HEK293 (cell line): ENCODE data around the gene NOX4.

Source experiments
- CTCF ChIA-PET: fragments of 350-600 bp; formaldehyde crosslinking; extraction: SDS; loops from one replicate; lab custom pipeline; 2021; ENCODE audit warnings: antibody characterized with exemption; lab: Yijun Ruan, JAX
- POLR2A ChIA-PET: fragments of 300-600 bp; formaldehyde crosslinking; extraction: SDS; loops from one replicate; lab custom pipeline; 2020; ENCODE audit warnings: antibody characterized with exemption, inconsistent platforms; lab: Yijun Ruan, JAX
- H3K27ac ChIP-seq: fragments of 200-500 bp; sonication (Bioruptor generic); 2 replicates; pipeline ENCODE4 v1.5.1; 2014; ENCODE audit warnings: low read depth, low read length, control low read depth, inconsistent platforms; ENCODE audit errors: extremely low read depth
- H3K36me3 ChIP-seq, 2 experiments: fragments of 200-500 bp in 1 of 2; sonication (Bioruptor generic) in 1 of 2; 1 replicate in 1 of 2; 2 replicates in 1 of 2; pipeline ENCODE4 v1.5.1; 2014 to 2017; ENCODE audit warnings: inconsistent platforms in 2 of 2, low read length in 2 of 2; ENCODE audit not compliant: control insufficient read depth in 2 of 2, insufficient read depth in 1 of 2
- H3K4me1 ChIP-seq: fragments of 200-500 bp; sonication (Bioruptor generic); 2 replicates; pipeline ENCODE4 v1.5.1; 2014; ENCODE audit warnings: mild to moderate bottlenecking, low read length, inconsistent platforms; ENCODE audit not compliant: control insufficient read depth, insufficient read depth
- H3K4me3 ChIP-seq: 2 replicates; pipeline ENCODE4 v1.5.1; 2011; ENCODE audit warnings: low read depth, mild to moderate bottlenecking, control low read depth, low read length, moderate library complexity
- H3K9me3 ChIP-seq: fragments of 200-500 bp; sonication (Bioruptor generic); 2 replicates; pipeline ENCODE4 v1.5.1; 2014; ENCODE audit warnings: low read depth, low read length, inconsistent platforms; ENCODE audit not compliant: control insufficient read depth, insufficient read depth
- AEBP2 ChIP-seq: fragments of 450-650 bp; formaldehyde crosslinking; IDR thresholded peaks from 2 replicates; pipeline ENCODE4 v1.5.1; 2016; ENCODE audit warnings: missing biosample characterization, missing genetic modification characterization, borderline replicate concordance
- BCL6B ChIP-seq: fragments of 450-650 bp; formaldehyde crosslinking; IDR thresholded peaks from 2 replicates; pipeline ENCODE4 v1.5.1; 2017; ENCODE audit warnings: missing biosample characterization, missing genetic modification characterization
- ELK4 ChIP-seq: IDR thresholded peaks from 2 replicates; pipeline ENCODE4 v1.6.1; 2011; ENCODE audit warnings: mild to moderate bottlenecking, low read depth, low read length, borderline replicate concordance
- GFI1B ChIP-seq: fragments of 450-650 bp; formaldehyde crosslinking; IDR thresholded peaks from 2 replicates; pipeline ENCODE4 v1.5.1; 2016; ENCODE audit warnings: missing biosample characterization, missing genetic modification characterization
- HOXA7 ChIP-seq: sonication (generic); formaldehyde crosslinking; IDR thresholded peaks from 2 replicates; pipeline ENCODE4 v1.8.1; 2022; ENCODE audit warnings: missing genetic modification reagents, borderline replicate concordance
- KLF1 ChIP-seq: fragments of 450-650 bp; formaldehyde crosslinking; IDR thresholded peaks from 2 replicates; pipeline ENCODE4 v1.5.1; 2016; ENCODE audit warnings: missing biosample characterization, missing genetic modification characterization
- MYNN ChIP-seq: fragments of 450-650 bp; formaldehyde crosslinking; IDR thresholded peaks from 2 replicates; pipeline ENCODE4 v1.5.1; 2016; ENCODE audit warnings: missing biosample characterization, missing genetic modification characterization, borderline replicate concordance
- MZF1 ChIP-seq: fragments of 450-650 bp; formaldehyde crosslinking; IDR thresholded peaks from 2 replicates; pipeline ENCODE4 v1.5.1; 2017; ENCODE audit warnings: missing biosample characterization, missing genetic modification characterization, borderline replicate concordance
- PRDM1 ChIP-seq: fragments of 450-650 bp; formaldehyde crosslinking; IDR thresholded peaks from 2 replicates; pipeline ENCODE4; 2016; ENCODE audit warnings: missing biosample characterization, missing genetic modification characterization
- PRDM10 ChIP-seq: fragments of 450-650 bp; formaldehyde crosslinking; IDR thresholded peaks from 2 replicates; pipeline ENCODE4 v1.5.1; 2016; ENCODE audit warnings: missing biosample characterization, missing genetic modification characterization
- RBAK ChIP-seq: fragments of 450-650 bp; formaldehyde crosslinking; IDR thresholded peaks from 2 replicates; pipeline ENCODE4 v1.5.1; 2016; ENCODE audit warnings: missing biosample characterization, missing genetic modification characterization
- REPIN1 ChIP-seq: fragments of 450-650 bp; formaldehyde crosslinking; IDR thresholded peaks from 2 replicates; pipeline ENCODE4 v1.5.1; 2017; ENCODE audit warnings: missing biosample characterization, missing genetic modification characterization, low read depth
- SP2 ChIP-seq: fragments of 450-650 bp; formaldehyde crosslinking; IDR thresholded peaks from 2 replicates; pipeline ENCODE4 v1.5.1; 2016; ENCODE audit warnings: missing biosample characterization, missing genetic modification characterization
- TRIM28 ChIP-seq: IDR thresholded peaks from 2 replicates; pipeline ENCODE4 v1.6.1; 2011; ENCODE audit warnings: low read length, control low read depth, borderline replicate concordance
- ZBTB7A ChIP-seq: fragments of 450-650 bp; formaldehyde crosslinking; IDR thresholded peaks from 2 replicates; pipeline ENCODE4 v1.5.1; 2016; ENCODE audit warnings: low read depth, missing biosample characterization, missing genetic modification characterization
- ZNF10 ChIP-seq: fragments of 450-650 bp; formaldehyde crosslinking; IDR thresholded peaks from 2 replicates; pipeline ENCODE4 v1.5.1; 2017; ENCODE audit warnings: missing biosample characterization, missing genetic modification characterization
- ZNF184 ChIP-seq: fragments of 450-650 bp; IDR thresholded peaks from 2 replicates; pipeline ENCODE4 v1.5.1; 2018; ENCODE audit warnings: missing biosample characterization, mild to moderate bottlenecking, missing genetic modification characterization
- ZNF202 ChIP-seq: fragments of 450-650 bp; formaldehyde crosslinking; IDR thresholded peaks from 2 replicates; pipeline ENCODE4 v1.5.1; 2016; ENCODE audit warnings: missing biosample characterization, missing genetic modification characterization, borderline replicate concordance
- ZNF223 ChIP-seq: fragments of 450-650 bp; formaldehyde crosslinking; IDR thresholded peaks from 2 replicates; pipeline ENCODE4 v1.5.1; 2016; ENCODE audit warnings: missing biosample characterization, missing genetic modification characterization
- ZNF266 ChIP-seq: fragments of 450-650 bp; formaldehyde crosslinking; IDR thresholded peaks from 2 replicates; pipeline ENCODE4 v1.5.1; 2016; ENCODE audit warnings: missing biosample characterization, missing genetic modification characterization, low read depth
- ZNF280C ChIP-seq: fragments of 450-650 bp; formaldehyde crosslinking; IDR thresholded peaks from 2 replicates; pipeline ENCODE4 v1.5.1; 2016; ENCODE audit warnings: missing biosample characterization, missing genetic modification characterization
- ZNF341 ChIP-seq: fragments of 450-650 bp; formaldehyde crosslinking; IDR thresholded peaks from 2 replicates; pipeline ENCODE4; 2016; ENCODE audit warnings: low read depth, missing biosample characterization, missing genetic modification characterization
- ZNF488 ChIP-seq: fragments of 450-650 bp; formaldehyde crosslinking; IDR thresholded peaks from 2 replicates; pipeline ENCODE4 v1.5.1; 2016; ENCODE audit warnings: missing biosample characterization, missing genetic modification characterization
- ZNF555 ChIP-seq: fragments of 450-650 bp; formaldehyde crosslinking; conservative IDR thresholded peaks from 2 replicates; pipeline ENCODE4 v1.5.1; 2017; ENCODE audit warnings: missing biosample characterization, mild to moderate bottlenecking, missing genetic modification characterization, inconsistent platforms
- ZNF585B ChIP-seq: fragments of 450-650 bp; formaldehyde crosslinking; IDR thresholded peaks from 2 replicates; pipeline ENCODE4 v1.5.1; 2016; ENCODE audit warnings: missing biosample characterization, missing genetic modification characterization
- ZNF600 ChIP-seq: fragments of 450-650 bp; formaldehyde crosslinking; IDR thresholded peaks from 2 replicates; pipeline ENCODE4 v1.5.1; 2016; ENCODE audit warnings: missing biosample characterization, missing genetic modification characterization
- ZNF629 ChIP-seq: fragments of 450-650 bp; formaldehyde crosslinking; IDR thresholded peaks from 2 replicates; pipeline ENCODE4 v1.5.1; 2017; ENCODE audit warnings: missing biosample characterization, missing genetic modification characterization

Gene NOX4

GRCh38 chr11:89487016-89487415 lies 4.2 kb downstream of the NOX4 start:
- TF ChIP-seq REPIN1 (no peak), ZNF629 (tag by site-specific recombination) (no peak), ZNF266 (no peak), GFI1B (tag by site-specific recombination) (no peak), RBAK (tag by site-specific recombination) (no peak), ZBTB7A (no peak), KLF1 (no peak), ZNF223 (tag by site-specific recombination) (no peak), AEBP2 (no peak), MYNN (no peak), BCL6B (tag by site-specific recombination) (no peak), ZNF341 (tag by site-specific recombination) (no peak), HOXA7 (CRISPR knock-in tag) (no peak), ZNF202 (tag by site-specific recombination) (no peak), ZNF488 (tag by site-specific recombination) (no peak), MZF1 (no peak), ZNF184 (tag by site-specific recombination) (no peak), TRIM28 (no peak)

GRCh38 chr11:89484896-89485295 lies 6.3 kb downstream of the NOX4 start:
- Histone ChIP-seq H3K36me3 (no peaks in the 10 kb centered on the region), H3K4me1 (no peaks in the 10 kb centered on the region), H3K27ac (no peak overlapping the region), H3K9me3 (no peaks in the 10 kb centered on the region), H3K4me3 (no peak overlapping the region)
- TF ChIP-seq PRDM1 (no peak), PRDM10 (no peak), ZNF555 (no peak), ZNF10 (tag by site-specific recombination) (no peak), ZNF600 (tag by site-specific recombination) (no peak), ZNF585B (tag by site-specific recombination) (no peak), ZNF280C (tag by site-specific recombination) (no peak), SP2 (tag by site-specific recombination) (no peak), ELK4 (no peak)
- CTCF ChIA-PET = no interaction called here
- POLR2A ChIA-PET = no interaction called here

More at GRCh38 chr11:89487016-89487415, 4.2 kb downstream of the NOX4 start:
- Histone ChIP-seq H3K4me3 (no peak overlapping the region), H3K4me1 (no peaks in the 10 kb centered on the region), H3K36me3 (no peaks in the 10 kb centered on the region), H3K9me3 (no peaks in the 10 kb centered on the region), H3K27ac (no peak overlapping the region)
- ChIA-PET POLR2A (no interaction called here), CTCF (no interaction called here)
